GM21576 (cell line): ENCODE measurements around the gene PPFIBP2.
"Not testable (repeated sequence)": the region's sequence is repeated elsewhere in the genome, so short reads cannot be mapped to it uniquely, and the experiment has no call there.

Source experiments
- ATAC-seq: cut with Tn5 transposase; IDR thresholded peaks from one replicate; pipeline ENCODE4 v1.9.1; 2021; ENCODE audit warnings: mild to moderate bottlenecking, moderate library complexity; ENCODE audit not compliant: unreplicated experiment

Gene PPFIBP2

DNA sequence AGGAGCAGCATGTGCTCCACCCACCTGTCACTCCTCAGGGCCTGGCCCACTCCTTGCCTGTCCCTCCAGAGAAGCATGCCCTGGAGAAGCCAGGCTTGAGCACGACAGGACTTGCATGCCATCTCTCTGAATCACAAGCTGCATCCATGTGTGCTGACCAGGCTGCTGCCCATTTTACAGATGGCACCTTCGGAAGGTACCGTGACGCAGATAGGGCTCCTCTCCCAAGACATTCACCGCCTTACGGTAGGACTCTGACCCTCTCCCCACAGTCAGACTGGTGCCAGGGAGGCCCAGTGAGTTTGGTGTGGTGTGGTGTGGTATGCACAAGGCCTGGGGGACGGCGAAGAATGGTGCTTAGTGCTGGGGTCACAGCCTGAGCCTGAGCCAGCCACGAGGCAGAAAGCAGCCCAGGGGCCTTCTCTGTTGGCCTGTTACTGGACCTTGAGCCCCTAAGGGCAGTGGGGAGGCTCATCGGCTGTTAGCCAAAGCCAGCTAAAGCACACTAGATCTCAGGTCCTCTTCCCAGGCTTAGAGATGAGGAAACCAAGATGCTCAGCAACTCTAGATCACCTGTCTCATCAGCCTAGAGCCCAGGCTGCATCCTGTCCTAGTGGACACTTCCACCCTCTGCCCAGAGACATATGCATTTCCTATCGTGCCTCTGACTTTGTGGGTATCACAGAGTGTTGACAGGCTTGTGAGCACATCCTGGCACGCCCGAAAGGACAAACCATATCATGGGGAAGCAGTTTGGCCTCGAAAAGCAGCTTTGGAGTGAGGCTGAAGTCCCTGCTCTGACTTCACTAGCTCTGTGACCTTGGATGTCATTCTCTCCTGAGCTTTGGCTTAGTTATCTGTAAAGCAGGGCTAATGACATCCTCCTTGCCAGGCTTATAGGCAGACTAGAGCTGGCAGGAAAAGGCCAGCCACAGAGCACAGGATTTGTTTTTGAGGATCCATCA is 141.7 kb downstream of the PPFIBP2 start:
- ATAC-seq, result no peak

DNA sequence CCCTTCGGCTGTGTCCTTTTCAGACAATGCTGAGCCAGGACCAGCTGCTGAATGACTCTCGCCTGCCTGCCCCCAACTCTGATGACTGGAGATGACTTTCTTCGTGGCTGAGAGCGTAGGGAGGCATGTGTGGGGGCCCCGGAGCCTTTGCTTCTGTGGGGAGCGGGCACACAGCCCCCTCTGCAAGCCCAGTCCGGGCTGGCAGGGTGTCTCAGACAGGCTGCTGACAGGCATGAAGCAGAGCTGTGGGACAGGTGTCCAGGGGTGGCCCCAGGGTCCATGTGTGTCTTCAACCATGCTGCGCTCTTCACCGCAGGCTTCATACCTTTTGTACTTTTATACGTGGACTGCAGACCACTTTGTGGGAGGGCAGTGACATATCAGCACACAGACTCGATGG is 142.9 kb downstream of the PPFIBP2 start:
- ATAC-seq, result no peak

DNA sequence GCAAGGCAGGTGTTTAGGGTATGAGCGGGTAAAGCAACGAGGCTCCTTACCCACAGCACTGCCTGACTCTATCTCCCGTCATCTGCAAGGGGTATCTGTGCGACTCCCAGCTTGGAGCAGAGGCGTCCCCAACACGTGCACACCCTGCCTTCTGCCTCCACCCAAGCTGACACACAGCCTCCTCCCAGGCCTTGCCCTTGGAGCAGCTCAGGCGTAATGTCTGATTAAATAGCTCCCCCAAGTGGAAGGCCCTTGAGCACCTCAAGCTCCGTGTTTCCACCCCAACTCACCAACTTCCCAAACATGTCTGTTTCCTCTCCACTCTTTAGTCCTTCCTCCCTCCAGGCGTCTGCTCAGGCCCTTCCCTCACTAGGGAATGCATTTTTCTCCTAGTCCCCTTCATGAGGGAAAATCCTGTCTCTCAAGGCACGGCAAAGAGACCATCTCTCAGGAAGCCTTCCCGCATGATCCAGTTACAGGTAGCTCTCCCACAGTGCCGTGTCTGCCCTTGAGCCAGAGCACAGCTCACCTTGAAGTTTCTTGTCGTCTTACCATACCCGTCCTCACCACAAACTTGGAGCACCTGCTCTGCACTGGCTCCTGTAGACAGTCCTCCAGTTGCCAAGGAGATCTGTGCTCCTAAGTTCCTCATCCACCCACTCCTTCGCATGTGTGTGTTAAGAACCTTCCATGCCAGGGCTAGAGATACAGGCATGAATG is 143.7 kb downstream of the PPFIBP2 start:
- no peak for ATAC-seq

DNA sequence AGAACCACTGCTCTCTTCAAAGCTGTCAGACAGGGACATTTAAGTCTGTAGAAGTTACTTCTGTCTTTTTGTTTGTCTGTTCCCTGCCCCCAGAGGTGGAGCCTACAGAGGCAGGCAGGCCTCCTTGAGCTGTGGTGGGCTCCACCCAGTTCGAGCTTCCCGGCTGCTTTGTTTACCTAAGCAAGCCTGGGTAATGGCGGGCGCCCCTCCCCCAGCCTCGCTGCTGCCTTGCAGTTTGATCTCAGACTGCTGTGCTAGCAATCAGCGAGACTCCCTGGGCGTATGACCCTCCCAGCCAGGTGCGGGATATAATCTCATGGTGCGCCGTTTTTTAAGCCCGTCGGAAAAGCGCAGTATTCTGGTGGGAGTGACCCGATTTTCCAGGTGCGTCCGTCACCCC is 149.7 kb downstream of the PPFIBP2 start:
- not testable (repeated sequence) for ATAC-seq

DNA sequence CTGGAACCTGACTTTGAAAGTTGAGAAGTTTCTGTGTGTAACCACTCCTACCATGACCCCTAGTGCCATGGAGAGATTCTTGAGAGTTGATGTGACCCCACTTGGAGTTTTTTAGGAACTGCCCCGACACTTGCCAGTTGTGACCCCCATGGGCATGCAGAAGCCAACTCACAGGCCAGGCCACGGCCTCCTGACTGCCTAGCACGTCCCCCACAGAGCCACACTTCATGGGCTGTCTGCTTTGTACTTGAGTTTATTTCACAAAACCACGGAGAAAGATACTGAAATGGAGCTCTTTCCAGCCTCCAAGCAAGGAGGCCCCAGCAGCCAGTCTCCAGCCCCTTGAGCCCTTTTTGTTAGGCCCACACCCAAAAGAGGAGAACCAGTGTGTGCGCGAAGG is 151.1 kb downstream of the PPFIBP2 start:
- no peak for ATAC-seq

DNA sequence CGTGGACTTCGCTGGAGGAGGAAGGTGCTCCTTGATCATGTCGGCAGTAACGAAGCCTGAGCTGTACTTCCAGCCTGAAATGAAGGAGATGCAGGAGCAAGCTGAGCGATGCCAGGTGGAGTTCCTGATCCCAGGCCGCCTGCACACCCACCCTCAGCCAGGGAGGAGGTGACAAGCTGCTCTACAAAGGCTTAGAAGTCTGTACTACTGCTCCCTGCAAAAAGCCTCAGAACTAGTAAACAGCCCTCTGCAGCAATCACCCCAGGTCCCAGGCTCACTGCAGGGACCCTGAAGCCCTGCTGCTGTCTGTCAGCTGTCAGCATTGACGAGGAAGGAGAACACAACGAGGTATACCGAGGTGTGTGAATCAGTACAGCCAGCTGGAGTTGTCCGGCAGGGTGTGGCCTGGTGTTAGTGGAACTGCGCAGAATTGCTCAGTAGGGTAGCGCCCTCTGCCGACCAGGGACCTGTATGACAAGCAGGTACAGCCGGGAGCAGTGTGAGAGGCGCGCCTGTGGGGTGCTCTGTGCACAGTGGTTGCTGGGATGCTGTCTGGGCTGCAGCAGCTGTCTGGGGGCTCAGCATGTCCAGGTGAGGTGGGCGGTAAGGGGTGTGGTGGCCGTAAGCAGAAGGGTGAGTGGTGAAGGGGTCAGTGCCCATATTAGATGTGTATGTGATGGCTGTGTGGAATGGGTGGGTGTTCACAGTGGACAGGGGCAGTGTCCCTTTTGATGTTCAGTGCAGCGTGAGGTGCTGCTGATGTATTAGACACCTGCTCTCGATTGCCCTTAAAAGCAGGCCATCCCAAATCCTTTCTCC is 151.9 kb downstream of the PPFIBP2 start:
- ATAC-seq, result peak; percentile 98

DNA sequence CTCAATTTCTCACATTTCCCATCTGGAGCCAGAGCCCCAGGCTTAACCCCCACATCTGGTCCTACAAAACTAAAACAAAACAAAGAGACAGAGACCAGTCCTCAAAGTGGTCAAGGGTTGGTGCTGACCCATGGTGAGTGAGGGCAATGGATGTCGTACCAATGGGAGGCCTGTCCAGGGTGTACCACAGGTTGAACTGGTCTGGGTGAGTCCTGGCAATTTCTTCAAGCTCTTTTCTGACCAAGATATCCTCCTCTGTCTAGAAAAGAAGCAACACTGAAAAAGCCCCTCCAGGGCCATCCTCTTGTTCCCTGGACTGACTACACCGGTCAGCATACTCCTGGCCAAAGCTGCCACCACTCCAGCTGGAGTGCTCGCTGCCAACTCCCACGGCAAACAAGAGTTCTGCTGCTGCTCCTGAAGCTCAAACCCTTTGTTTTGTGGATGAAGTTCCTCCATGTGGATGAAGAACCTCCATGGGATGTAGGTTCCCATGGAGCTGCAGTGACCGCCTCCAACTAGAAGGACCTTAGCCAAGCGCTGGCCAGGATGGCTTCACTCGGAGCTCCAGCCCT is 152.6 kb downstream of the PPFIBP2 start:
- ATAC-seq, result no peak

- no peak for ATAC-seq
Observed at GRCh38 chr11:7667460-7667859, 153.7 kb downstream of the PPFIBP2 start.

DNA sequence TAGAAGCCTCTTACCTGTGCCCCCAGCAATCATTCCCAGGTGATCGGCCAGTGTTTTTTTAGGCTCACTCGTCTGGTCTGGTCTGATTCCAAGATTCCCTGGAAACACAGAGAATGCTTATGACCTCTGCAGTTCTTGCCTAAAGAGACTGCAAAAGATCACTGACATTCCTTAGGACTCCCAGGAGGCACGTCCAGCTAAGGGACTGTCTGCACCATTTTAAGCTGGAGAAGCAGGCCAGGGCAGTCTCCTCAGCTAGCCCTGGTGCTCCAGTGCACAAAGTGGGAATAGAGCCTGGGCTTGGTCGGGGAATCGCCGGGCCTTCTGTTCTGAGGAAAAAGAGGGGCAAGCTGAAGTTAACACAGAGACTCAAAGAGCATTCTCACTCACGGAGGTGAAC is 154.7 kb downstream of the PPFIBP2 start:
- no peak for ATAC-seq

DNA sequence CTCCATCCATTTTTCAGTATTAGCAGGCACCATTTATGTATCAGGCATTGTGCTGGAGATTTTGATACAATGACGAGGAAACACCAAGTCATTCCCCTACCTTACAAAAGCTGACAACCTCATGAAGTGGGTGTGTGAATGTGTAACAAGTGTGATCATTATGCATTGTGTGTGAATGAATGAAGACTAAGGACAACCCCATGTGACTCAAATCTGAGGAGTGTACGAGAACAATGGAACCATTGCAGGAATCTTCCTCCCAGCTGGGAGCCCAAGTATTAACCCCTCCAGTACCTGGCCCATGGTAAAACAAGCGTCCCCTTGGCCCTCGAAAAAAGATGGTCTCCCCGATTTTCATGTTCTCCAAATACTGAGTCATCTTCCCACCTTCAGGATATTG is 155.1 kb downstream of the PPFIBP2 start:
- ATAC-seq, result no peak

DNA sequence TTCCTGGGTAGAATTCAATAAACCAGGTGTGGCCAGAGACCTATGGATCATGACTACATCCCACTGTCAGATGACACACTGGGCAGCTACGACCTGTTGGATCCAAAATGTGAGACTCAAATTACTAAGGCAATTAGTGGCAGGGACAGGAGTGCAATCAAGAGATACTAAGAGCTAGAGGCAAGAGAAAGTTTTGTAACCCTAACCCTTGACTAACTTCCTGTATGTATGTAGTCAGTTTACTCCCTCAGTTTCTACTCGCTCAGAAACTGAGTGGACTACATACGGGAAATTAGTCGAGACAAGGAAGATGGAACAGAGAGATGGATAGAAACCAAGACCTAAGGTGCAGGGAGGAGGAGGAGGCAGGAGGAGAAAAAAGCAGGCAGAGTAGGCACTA is 156.8 kb downstream of the PPFIBP2 start:
- no peak for ATAC-seq

- ATAC-seq, result peak; percentile 57
Observed at GRCh38 chr11:7671347-7672215, 157.8 kb downstream of the PPFIBP2 start.

GRCh38 chr11:7672276-7672959 is 158.6 kb downstream of the PPFIBP2 start:
- no peak for ATAC-seq

DNA sequence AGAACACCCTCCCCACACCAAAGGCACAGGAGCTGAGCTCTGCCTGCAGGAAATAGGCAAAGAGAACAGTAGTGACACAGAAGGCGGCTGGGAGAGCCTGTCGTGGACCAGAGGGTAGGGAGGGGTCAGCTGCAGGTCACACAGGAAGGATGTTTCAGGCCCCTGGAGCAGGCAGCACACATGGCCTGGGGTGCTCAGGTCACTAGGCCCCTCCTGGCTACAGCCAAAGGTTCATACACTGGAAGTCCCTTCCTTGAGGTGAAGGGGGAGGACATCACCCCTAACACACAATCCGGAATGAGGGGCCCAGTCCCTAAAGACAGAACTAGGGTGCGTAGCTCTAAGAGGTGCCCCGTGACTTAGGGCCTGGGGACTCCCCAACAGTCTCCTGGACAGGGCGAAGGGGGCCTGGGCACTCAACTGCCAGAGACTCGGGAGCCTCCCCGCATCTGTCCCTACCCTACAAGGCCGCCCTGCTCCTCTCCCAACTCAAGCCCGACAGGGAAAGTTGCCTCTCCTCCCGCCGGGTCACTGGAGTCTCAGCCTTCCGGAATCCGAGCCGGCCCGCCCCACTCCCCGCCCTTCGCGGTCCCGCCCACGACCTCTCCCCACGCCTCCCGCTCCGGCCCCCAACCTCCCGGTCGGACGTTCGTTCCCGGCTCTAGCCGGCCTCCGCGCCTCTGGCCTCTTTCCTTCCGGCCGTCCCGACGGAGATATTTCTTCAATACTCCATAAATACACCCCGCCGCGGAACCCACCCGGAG is 159.3 kb downstream of the PPFIBP2 start, which contains the start of gene CYB5R2:
TSS of gene CYB5R2 (minus strand) at position 541 of the 764 bp plus-strand sequence. CDS start 675 bp downstream, outside the sequence.
- no peak for ATAC-seq

GRCh38 chr11:7673724-7674434 is 160.1 kb downstream of the PPFIBP2 start:
- ATAC-seq, result no peak

- no peak for ATAC-seq
Observed at GRCh38 chr11:7675631-7676030, 161.8 kb downstream of the PPFIBP2 start.

DNA sequence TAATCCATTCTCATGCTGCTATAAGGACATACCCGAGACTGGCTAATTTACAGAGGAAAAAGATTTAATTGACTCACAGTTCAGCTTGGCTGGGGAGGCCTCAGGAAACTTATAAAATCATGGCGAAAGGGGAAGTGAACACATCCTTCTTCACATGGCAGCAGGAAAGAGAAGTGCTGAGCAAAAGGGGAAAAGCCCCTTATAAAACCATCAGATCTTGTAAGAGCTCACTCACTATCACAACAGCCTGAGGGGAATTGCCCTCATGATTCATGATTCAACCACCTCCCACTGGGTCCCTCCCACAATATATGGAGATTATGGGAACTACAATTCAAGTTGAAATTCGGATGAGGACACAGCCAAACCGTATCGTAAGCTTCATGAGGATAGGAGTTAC is 163.3 kb downstream of the PPFIBP2 start:
- no peak for ATAC-seq

GRCh38 chr11:7677796-7678201 is 164.0 kb downstream of the PPFIBP2 start:
- ATAC-seq, result no peak
